DND-41 (cell line): ENCODE results near the gene KLF13.

Source experiments
- ATAC-seq: fragments of 200-7000 bp; cut with Tn5 transposase; 3 replicates; pipeline ENCODE4 v1.9.1; 2021; ENCODE audit warnings: low read depth; ENCODE audit not compliant: insufficient read depth
- DNase-seq: peaks from one replicate; pipeline ENCODE4 v3.0.0-alpha.2; 2020
- H2AFZ ChIP-seq: 2 replicates; pipeline ENCODE4 v1.6.0; 2012; ENCODE audit warnings: low read depth, low read length
- H3K27ac ChIP-seq: 2 replicates; pipeline ENCODE4 v1.5.1; 2012; ENCODE audit warnings: low read length, inconsistent platforms
- H3K27me3 ChIP-seq: fragments of 200-600 bp; sonication (generic); 2 replicates; pipeline ENCODE4 v1.6.0; 2012; ENCODE audit warnings: low read length, mild to moderate bottlenecking, inconsistent platforms; ENCODE audit not compliant: insufficient read depth, poor library complexity
- H3K36me3 ChIP-seq: 2 replicates; pipeline ENCODE4 v1.5.1; 2012; ENCODE audit warnings: low read length, inconsistent platforms; ENCODE audit not compliant: insufficient read depth
- H3K4me1 ChIP-seq: 2 replicates; pipeline ENCODE4 v1.5.1; 2012; ENCODE audit warnings: mild to moderate bottlenecking, low read length; ENCODE audit not compliant: insufficient read depth
- H3K4me2 ChIP-seq: 2 replicates; pipeline ENCODE4 v1.6.0; 2012; ENCODE audit warnings: mild to moderate bottlenecking, moderate library complexity, low read length, inconsistent platforms; ENCODE audit not compliant: insufficient read depth
- H3K4me3 ChIP-seq, 2 experiments: fragments of 200-600 bp in 1 of 2; shearing (Covaris generic) in 1 of 2; 2 replicates each; pipeline ENCODE4 v1.5.1; 2012 to 2016; ENCODE audit warnings: inconsistent platforms in 2 of 2, low read length in 2 of 2, mild to moderate bottlenecking in 2 of 2, low read depth in 1 of 2, moderate library complexity in 1 of 2
- H3K79me2 ChIP-seq: 2 replicates; pipeline ENCODE4 v1.6.0; 2012; ENCODE audit warnings: low read length, inconsistent platforms; ENCODE audit not compliant: insufficient read depth
- H3K9ac ChIP-seq: 2 replicates; pipeline ENCODE4 v1.6.0; 2012; ENCODE audit warnings: low read depth, mild to moderate bottlenecking, inconsistent platforms, low read length, moderate library complexity
- H3K9me3 ChIP-seq: 2 replicates; pipeline ENCODE4 v1.5.1; 2012; ENCODE audit warnings: low read length, moderate library complexity, mild to moderate bottlenecking, inconsistent platforms; ENCODE audit not compliant: insufficient read depth, severe bottlenecking
- H4K20me1 ChIP-seq: 2 replicates; pipeline ENCODE4 v1.6.0; 2012; ENCODE audit warnings: low read length; ENCODE audit not compliant: insufficient read depth
- EZH2 ChIP-seq: IDR thresholded peaks from 3 replicates; pipeline ENCODE4 v1.6.1; 2012; ENCODE audit warnings: borderline replicate concordance, low read depth, mild to moderate bottlenecking, moderate library complexity, low read length, inconsistent platforms; ENCODE audit not compliant: severe bottlenecking
- TF ChIP-seq, protein P1 (sequence below): IDR thresholded peaks from 2 replicates; pipeline ENCODE4 v1.5.1; 2012; ENCODE audit warnings: borderline replicate concordance, low read length, moderate library complexity, mild to moderate bottlenecking; ENCODE audit not compliant: poor library complexity, severe bottlenecking; ENCODE audit errors: extremely low read depth

KLF13 gene

GRCh38 chr15:31297575-31298456, 28.8 kb upstream of the KLF13 start:
- Histone ChIP-seq H4K20me1 (no peaks in the 10 kb centered on the region), H3K9me3 (no peaks in the 10 kb centered on the region), H3K27me3 (no peaks in the 10 kb centered on the region), H3K27ac (no peak overlapping the region), H3K4me3 (no peak overlapping the region), H3K36me3 (no peaks in the 10 kb centered on the region), H2AFZ (no peak overlapping the region), H3K4me1 (peaks cover 4% of the 10 kb centered on the region), H3K79me2 (no peaks in the 10 kb centered on the region), H3K9ac (no peak overlapping the region), H3K4me2 (no peak overlapping the region)
- ATAC-seq (no peak), DNase-seq (peak; percentile 3)
- TF ChIP-seq EZH2: no peak
- TF ChIP-seq, protein P1, sequence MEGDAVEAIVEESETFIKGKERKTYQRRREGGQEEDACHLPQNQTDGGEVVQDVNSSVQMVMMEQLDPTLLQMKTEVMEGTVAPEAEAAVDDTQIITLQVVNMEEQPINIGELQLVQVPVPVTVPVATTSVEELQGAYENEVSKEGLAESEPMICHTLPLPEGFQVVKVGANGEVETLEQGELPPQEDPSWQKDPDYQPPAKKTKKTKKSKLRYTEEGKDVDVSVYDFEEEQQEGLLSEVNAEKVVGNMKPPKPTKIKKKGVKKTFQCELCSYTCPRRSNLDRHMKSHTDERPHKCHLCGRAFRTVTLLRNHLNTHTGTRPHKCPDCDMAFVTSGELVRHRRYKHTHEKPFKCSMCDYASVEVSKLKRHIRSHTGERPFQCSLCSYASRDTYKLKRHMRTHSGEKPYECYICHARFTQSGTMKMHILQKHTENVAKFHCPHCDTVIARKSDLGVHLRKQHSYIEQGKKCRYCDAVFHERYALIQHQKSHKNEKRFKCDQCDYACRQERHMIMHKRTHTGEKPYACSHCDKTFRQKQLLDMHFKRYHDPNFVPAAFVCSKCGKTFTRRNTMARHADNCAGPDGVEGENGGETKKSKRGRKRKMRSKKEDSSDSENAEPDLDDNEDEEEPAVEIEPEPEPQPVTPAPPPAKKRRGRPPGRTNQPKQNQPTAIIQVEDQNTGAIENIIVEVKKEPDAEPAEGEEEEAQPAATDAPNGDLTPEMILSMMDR: no peak

DNA sequence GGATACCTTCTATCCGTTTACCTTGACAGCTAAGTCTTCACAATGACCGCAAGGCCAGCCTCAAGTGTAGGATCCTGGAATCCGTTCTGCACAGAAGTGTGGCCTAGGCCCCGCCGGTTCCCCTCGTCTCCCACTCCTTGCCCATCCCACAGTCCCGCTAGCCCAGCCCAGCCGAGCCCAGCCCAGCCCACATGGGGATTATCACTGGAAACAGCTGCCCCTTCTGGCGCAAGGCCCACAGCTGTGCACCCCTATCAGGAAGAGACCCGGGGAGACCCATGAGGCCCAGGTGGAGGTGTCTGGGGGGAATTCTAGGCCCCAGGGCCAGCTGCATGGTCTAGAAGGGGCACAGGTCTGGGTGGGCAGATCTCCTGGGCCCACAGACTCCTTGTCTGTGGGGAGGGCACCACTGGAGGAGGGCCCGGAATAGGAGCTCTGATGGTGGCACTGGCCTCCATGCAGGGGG, 27.9 kb upstream of the KLF13 start:
- H3K9ac ChIP-seq: no peak overlapping the region

DNA sequence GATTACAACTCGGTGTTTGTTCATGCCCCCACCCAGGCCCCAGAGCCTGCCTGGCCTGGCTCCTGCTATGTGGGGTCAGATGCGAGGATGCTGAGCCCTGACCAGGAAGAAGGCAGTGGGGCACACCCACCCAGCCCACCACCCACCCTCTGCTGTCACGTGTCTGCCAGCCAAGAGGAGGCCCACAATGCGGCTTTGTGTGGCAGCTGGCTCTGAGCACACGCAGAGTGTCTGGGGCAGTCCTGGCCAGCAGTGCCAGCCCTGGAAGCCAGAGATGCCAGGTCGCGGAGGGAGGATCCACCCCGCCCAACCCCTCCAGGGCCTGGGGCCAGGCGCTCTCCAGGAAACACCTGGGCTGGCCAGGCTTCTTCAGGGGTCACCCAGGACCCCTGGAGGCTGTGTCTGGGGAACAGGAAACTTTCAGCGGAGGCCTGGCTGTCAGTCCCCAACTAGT, 26.4 kb upstream of the KLF13 start:
- DNase-seq: peak; percentile 3
- no peak overlapping the region for H3K4me2 ChIP-seq
- no peaks in the 10 kb centered on the region for H3K36me3 ChIP-seq
- no peak for ATAC-seq
- H3K27ac ChIP-seq: no peak overlapping the region
- no peak overlapping the region for H2AFZ ChIP-seq
- H3K9ac ChIP-seq: no peak overlapping the region
- H3K9me3 ChIP-seq: no peaks in the 10 kb centered on the region
- H3K27me3 ChIP-seq: no peaks in the 10 kb centered on the region
- peaks cover 4% of the 10 kb centered on the region for H3K4me1 ChIP-seq
- TF ChIP-seq, protein P1: no peak
- TF ChIP-seq EZH2: no peak
- H3K79me2 ChIP-seq: no peaks in the 10 kb centered on the region
- no peaks in the 10 kb centered on the region for H4K20me1 ChIP-seq
- H3K4me3 ChIP-seq: no peak overlapping the region

More for the DNA sequence above, 27.9 kb upstream of the KLF13 start:
- H4K20me1 ChIP-seq: no peaks in the 10 kb centered on the region
- peaks cover 4% of the 10 kb centered on the region for H3K4me1 ChIP-seq
- no peak overlapping the region for H2AFZ ChIP-seq
- H3K9me3 ChIP-seq: no peaks in the 10 kb centered on the region
- ATAC-seq: no peak
- H3K4me3 ChIP-seq: no peak overlapping the region
- H3K36me3 ChIP-seq: no peaks in the 10 kb centered on the region
- H3K27ac ChIP-seq: no peak overlapping the region
- no peaks in the 10 kb centered on the region for H3K27me3 ChIP-seq
- TF ChIP-seq, protein P1: no peak
- no peak for TF ChIP-seq EZH2
- H3K79me2 ChIP-seq: no peaks in the 10 kb centered on the region
- DNase-seq: peak; percentile 4
- H3K4me2 ChIP-seq: no peak overlapping the region
